Duodenal mucosa (tissue), 2 donors: ENCODE measurements around the gene DNAI4.
"Not testable (repeated sequence)": the region's sequence is repeated elsewhere in the genome, so short reads cannot be mapped to it uniquely, and the experiment has no call there.

Source experiments
- H3K27ac ChIP-seq: one replicate; pipeline ENCODE4 v1.7.0; 2013; ENCODE audit warnings: low read depth, low read length
- H3K27me3 ChIP-seq, 2 donors: one replicate each; pipeline ENCODE4 v1.7.0; 2013; ENCODE audit warnings: low read length in 2 of 2, control low read depth in 1 of 2; ENCODE audit not compliant: insufficient read depth in 2 of 2, control insufficient read depth in 1 of 2
- H3K36me3 ChIP-seq, 2 donors: one replicate each; pipeline ENCODE4 v1.7.0; 2013; ENCODE audit warnings: low read length in 2 of 2, control low read depth in 1 of 2; ENCODE audit not compliant: insufficient read depth in 2 of 2, control insufficient read depth in 1 of 2
- H3K4me1 ChIP-seq, 2 donors: one replicate each; pipeline ENCODE4 v1.7.0; 2013; ENCODE audit warnings: low read length in 2 of 2, control low read depth in 1 of 2; ENCODE audit not compliant: insufficient read depth in 2 of 2, control insufficient read depth in 1 of 2
- H3K4me3 ChIP-seq, 2 donors: one replicate each; pipeline ENCODE4 v1.7.0; 2013; ENCODE audit warnings: low read length in 2 of 2, low read depth in 1 of 2
- H3K9ac ChIP-seq, 2 donors: one replicate each; pipeline ENCODE4 v1.7.0; 2013; ENCODE audit warnings: low read length in 2 of 2, low read depth in 1 of 2
- H3K9me3 ChIP-seq, 2 donors: one replicate each; pipeline ENCODE4 v1.7.0; 2013; ENCODE audit warnings: low read length in 2 of 2, control low read depth in 1 of 2; ENCODE audit not compliant: control insufficient read depth in 1 of 2

Gene DNAI4

DNA sequence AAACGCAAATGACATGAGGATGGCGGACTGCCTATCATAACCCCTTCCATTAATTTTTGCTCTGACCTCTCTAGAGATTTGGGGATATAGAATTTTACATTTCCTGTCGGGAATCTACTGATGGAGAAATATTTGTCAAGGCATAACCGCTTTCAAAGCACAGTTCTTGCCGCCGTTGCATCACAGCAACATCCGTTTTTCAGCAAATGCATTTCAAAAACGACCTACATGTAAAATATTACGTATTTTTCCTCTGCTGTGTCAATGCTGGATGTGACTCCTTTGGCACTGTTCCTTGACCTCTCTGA, 5.0 kb upstream of the DNAI4 start:
- Histone ChIP-seq H3K27me3 (no peaks in the 10 kb centered on the region), H3K27ac (peak overlapping the region; percentile 92), H3K4me1 (peaks cover 29 to 33% of the 10 kb centered on the region in 2 donors), H3K36me3 (no peaks in the 10 kb centered on the region), H3K9ac (peak overlapping the region; percentile 67 to 98), H3K4me3 (peak overlapping the region; percentile 92 to 99), H3K9me3 (no peaks in the 10 kb centered on the region)

DNA sequence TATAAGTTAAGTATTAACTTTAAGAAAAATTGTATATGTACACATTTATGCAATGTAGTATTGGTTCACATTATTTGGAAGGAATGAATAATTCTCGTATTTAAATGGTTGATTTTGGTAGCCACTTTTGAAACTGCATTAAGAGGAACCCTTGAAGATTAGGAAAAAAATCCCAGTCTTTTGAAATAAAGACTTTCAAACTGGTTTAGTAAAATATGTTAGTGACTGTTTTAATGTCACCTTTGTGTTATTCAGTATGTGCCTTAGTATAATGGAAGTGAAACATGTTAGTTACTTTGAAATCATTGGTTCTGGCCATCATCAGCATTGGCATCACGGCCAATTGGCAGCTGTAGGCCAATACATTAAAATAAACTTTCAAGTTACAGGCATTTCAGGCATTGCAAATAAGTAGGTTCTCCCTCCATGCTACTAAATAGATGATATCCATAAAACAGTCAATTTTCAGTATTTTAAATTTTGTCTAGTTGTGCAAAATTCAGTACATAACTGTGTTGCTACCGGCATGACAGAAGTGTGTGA, 4.6 kb upstream of the DNAI4 start:
- Histone ChIP-seq H3K36me3 (no peaks in the 10 kb centered on the region), H3K27ac (peak overlapping the region; percentile 92), H3K27me3 (no peaks in the 10 kb centered on the region), H3K4me1 (peaks cover 29 to 31% of the 10 kb centered on the region in 2 donors), H3K9ac (peak overlapping the region; percentile 67 to 98), H3K9me3 (no peaks in the 10 kb centered on the region), H3K4me3 (peak overlapping the region; percentile 92 to 99)

DNA sequence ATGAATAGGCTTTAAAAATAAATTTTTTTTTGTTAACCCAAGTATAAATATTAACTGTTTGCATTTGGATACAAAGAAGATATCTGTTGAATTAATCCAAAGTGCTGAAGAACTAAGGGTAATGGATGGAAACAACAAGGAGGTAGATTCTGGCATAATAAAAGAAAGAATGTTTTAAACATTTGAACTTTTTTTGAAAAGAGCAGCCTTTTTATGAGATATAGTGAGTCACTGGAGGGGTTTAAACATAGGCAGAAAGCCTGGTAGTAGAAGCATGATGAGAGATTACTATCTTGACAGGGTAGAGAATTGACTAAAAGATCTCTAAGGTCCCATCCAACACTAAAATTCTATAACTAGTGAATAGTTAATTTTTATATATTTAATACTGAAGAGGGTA, 2.9 kb upstream of the DNAI4 start:
- H3K4me1 ChIP-seq, result peaks cover 27 to 37% of the 10 kb centered on the region in 2 donors
- no peaks in the 10 kb centered on the region for H3K36me3 ChIP-seq
- H3K27me3 ChIP-seq, result no peaks in the 10 kb centered on the region
- no peaks in the 10 kb centered on the region for H3K9me3 ChIP-seq
- H3K4me3 ChIP-seq, result no peak overlapping the region
- no peak overlapping the region for H3K27ac ChIP-seq
- H3K9ac ChIP-seq, result no peak overlapping the region

DNA sequence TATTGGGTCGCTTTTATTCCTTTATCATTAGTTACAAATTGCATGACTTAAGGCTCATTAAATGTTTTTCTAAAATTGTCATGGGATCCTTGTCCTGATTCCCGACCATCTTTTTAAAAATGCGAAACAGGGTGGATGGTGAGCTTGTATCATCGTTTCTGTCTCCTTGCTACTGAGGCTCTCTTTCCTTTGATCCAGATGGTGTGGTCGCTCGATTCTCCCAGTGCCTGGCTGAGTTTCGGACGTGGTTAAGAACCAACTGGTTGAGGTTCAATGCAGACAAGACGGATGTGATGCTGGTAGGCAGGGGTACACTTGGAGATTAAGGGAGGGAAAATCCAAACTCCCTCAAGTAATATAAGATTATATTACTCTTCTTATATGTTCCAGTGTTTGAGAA, 1.3 kb upstream of the DNAI4 start:
- Histone ChIP-seq H3K27ac (no peak overlapping the region), H3K4me3 (peak overlapping the region; percentile 85 to 86), H3K36me3 (no peaks in the 10 kb centered on the region), H3K27me3 (no peaks in the 10 kb centered on the region), H3K4me1 (peaks cover 22 to 32% of the 10 kb centered on the region in 2 donors), H3K9me3 (no peaks in the 10 kb centered on the region), H3K9ac (peak overlapping the region; percentile 73 to 86)

DNA sequence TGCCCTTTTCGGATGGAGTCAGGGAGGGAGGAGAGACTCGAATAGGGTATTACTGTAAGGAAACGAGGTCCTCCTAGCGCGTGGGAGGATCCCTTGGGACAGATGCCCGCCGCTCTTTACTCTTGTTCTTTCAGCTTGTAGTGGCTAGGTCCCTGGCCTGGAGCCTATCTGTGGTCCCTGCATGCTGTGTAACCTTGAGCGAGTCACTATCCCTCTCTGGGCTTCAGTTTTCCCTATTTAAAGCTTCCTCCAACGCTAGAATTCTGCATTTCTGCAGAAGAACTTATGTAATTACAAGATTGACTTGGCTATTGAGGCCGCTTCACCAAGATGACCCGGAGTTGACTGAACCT, 878 bp upstream of the DNAI4 start:
- H3K9ac ChIP-seq, result peak overlapping the region; percentile 73 to 86
- H3K27me3 ChIP-seq, result no peaks in the 10 kb centered on the region
- peak overlapping the region; percentile 89 for H3K27ac ChIP-seq
- H3K4me1 ChIP-seq, result peaks cover 22 to 32% of the 10 kb centered on the region in 2 donors
- H3K4me3 ChIP-seq, result peak overlapping the region; percentile 85 to 86
- no peaks in the 10 kb centered on the region for H3K9me3 ChIP-seq
- no peaks in the 10 kb centered on the region for H3K36me3 ChIP-seq

DNA sequence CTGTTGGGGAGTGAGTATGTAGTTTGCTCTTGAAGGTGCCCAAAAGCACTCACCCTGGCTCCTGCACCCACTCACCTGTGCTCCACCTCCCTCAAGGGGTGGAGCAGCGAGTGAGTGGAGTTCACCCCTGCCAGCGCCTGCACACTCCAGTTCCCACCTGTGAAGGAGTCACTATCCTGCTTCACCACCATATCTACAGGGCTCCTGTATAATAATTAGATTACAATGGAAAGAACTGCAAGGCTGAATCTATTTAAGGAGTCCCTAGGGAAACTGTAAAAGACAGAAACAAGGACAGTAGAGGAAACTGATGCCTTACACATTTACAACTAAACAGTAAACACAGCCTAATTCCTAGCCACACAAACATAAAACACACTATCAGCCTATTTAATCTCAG, 4.1 kb downstream of the DNAI4 start:
- peaks cover 11 to 16% of the 10 kb centered on the region in 2 donors for H3K4me1 ChIP-seq
- H3K9ac ChIP-seq, result no peak overlapping the region
- no peaks in the 10 kb centered on the region for H3K27me3 ChIP-seq
- H3K9me3 ChIP-seq, result no peaks in the 10 kb centered on the region
- H3K27ac ChIP-seq, result no peak overlapping the region
- H3K4me3 ChIP-seq, result no peak overlapping the region
- no peaks in the 10 kb centered on the region for H3K36me3 ChIP-seq

DNA sequence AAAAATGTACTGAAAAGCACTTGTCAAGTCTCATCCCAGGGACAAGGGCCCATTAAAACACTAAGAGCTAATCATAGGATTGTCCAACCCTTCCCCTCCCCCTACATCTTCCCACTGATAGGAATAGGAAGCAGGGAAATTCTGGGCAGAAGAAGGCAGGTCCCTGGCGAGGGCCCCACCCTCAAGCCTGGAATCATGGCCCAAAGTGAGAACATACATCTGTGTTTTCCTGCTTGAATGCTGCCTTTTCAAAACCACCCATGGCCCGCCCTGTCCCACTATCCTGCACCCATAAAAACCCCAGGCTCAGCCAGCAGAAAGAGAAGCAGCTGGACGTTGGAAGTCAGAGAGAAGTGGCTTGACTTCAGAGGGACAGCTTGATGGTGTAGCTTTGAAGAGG, 4.8 kb downstream of the DNAI4 start:
- Histone ChIP-seq H3K4me1 (peaks cover 11 to 14% of the 10 kb centered on the region in 2 donors), H3K9ac (no peak overlapping the region), H3K36me3 (no peaks in the 10 kb centered on the region), H3K4me3 (no peak overlapping the region), H3K9me3 (no peaks in the 10 kb centered on the region), H3K27me3 (no peaks in the 10 kb centered on the region), H3K27ac (no peak overlapping the region)

DNA sequence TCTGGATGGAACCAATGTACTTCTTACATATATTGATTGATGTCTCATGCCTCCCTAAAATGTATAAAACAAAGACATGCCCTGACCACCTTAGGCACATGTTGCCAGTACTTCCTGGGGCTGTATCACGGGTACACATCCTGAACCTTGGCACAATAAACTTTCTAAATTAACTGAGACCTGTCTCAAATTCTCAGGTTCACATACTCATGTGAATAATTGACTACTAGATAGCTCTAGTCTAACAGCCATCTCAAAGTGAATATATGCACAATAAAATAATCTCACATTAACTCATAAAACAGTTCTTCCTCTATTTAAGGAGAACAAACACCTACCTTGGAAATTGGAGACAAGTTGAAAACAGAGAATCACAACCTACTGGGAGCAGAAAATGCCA, 5.6 kb downstream of the DNAI4 start:
- Histone ChIP-seq H3K9ac (no peak overlapping the region), H3K9me3 (no peaks in the 10 kb centered on the region), H3K36me3 (no peaks in the 10 kb centered on the region), H3K27ac (no peak overlapping the region), H3K4me1 (peaks cover 11% of the 10 kb centered on the region in 2 donors), H3K27me3 (no peaks in the 10 kb centered on the region), H3K4me3 (no peak overlapping the region)

DNA sequence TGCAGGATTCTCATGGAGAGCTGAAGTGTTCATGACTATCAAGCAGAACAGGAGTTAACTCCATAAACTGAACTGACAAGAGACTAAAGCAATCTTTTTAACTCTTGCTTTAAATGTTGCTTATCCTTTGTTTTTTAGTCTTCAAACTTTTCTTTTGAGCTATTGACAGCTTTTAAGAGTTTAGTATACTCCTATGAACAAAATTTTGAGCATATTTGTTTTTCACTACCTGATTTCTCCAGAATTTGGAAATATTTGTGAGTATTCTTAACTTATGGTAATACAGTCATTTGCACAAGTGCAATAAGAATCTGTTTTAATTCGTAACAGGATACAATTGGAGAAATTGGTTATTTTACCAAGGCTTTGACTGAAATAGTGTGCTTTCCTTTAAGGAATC, 7.2 kb downstream of the DNAI4 start:
- Histone ChIP-seq H3K4me3 (no peak overlapping the region), H3K36me3 (no peaks in the 10 kb centered on the region), H3K27me3 (no peaks in the 10 kb centered on the region), H3K27ac (no peak overlapping the region), H3K9ac (no peak overlapping the region), H3K4me1 (no peaks in the 10 kb centered on the region), H3K9me3 (no peaks in the 10 kb centered on the region)

DNA sequence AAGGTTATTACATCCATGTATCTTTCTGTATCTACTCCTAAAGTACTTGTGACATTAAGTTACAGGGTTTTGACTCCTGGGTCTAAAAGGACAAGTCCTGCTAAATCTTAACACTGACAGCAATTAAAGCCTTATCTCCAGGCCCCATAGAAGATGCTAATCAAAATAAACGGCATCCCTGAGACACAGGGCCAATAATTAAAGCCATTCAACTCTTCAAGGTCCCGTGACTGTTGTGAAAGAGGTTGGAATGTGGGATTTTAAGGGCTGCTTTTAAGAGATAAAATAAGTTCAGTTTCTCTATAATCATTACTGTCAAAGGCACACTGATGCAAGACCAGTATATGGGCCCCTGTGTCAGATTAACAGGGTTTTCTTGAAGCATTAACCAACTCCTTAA, 8.3 kb downstream of the DNAI4 start:
- no peak overlapping the region for H3K4me3 ChIP-seq
- H3K9ac ChIP-seq, result no peak overlapping the region
- no peaks in the 10 kb centered on the region for H3K4me1 ChIP-seq
- H3K27me3 ChIP-seq, result no peaks in the 10 kb centered on the region
- no peaks in the 10 kb centered on the region for H3K9me3 ChIP-seq
- no peaks in the 10 kb centered on the region for H3K36me3 ChIP-seq
- no peak overlapping the region for H3K27ac ChIP-seq

DNA sequence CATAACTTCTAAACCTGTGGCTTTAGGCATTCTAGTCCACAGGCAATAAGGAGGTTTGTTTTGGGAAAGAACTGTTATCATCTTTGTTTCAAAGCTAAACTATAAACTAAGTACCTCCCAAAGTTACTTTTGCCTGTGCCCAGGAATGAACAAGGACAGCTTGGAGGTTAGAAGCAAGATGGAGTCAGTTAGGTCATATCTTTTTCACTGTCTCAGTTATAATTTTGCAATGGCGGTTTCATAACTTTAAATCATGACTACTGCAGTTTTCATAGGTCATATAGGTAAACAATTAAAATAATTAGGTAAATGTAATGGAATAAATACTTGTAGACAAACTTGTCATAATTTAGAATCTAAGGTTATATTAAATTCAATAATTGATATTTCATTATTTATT, 9.5 kb downstream of the DNAI4 start:
- not testable (repeated sequence) for H3K9me3 ChIP-seq, H3K4me3 ChIP-seq

More for the DNA sequence above, 9.5 kb downstream of the DNAI4 start:
- H3K27me3 ChIP-seq, H3K27ac ChIP-seq, H3K4me1 ChIP-seq, H3K9ac ChIP-seq, H3K36me3 ChIP-seq: not testable (repeated sequence)
